K562 (cell line): Measurements from ENCODE around the gene RPS19BP1. TPM values are rescaled to one million over a fixed set of nuclear protein-coding genes. Genes with fewer than 3 reads are reported as not detected.
A peak's percentile ranks its signal among the peaks of the same experiment; 100 is the strongest.

Source experiments
- ARNT ChIP-seq, 2 experiments: fragments of 450-650 bp; IDR thresholded peaks; 2 replicates each; pipeline ENCODE4 v1.6.1; 2016; ENCODE audit warnings: mild to moderate bottlenecking in 1 of 2
- CREB1 ChIP-seq, 2 experiments: sonication (generic) in 1 of 2; formaldehyde crosslinking in 1 of 2; IDR thresholded peaks; 2 replicates each; pipeline versions ENCODE4 v1.6.1 to v1.8.0; 2012 to 2022; ENCODE audit warnings: inconsistent platforms in 1 of 2, mild to moderate bottlenecking in 1 of 2, missing genetic modification reagents in 1 of 2, moderate library complexity in 1 of 2
- ETV5 ChIP-seq: sonication (generic); formaldehyde crosslinking; IDR thresholded peaks from 2 replicates; pipeline ENCODE4 v1.4.0; 2020; ENCODE audit warnings: low read depth, mild to moderate bottlenecking, missing genetic modification reagents
- FOSL1 ChIP-seq: fragments of 200-800 bp; sonication (Bioruptor generic); conservative IDR thresholded peaks from 2 replicates; pipeline ENCODE4 v1.6.1; 2016; ENCODE audit warnings: missing genetic modification characterization, missing compliant biosample characterization
- FOXA3 ChIP-seq, 2 experiments: fragments of 450-650 bp in 1 of 2; sonication (generic) in 1 of 2; formaldehyde crosslinking; IDR thresholded peaks in 1 of 2; conservative IDR thresholded peaks in 1 of 2; 2 replicates each; pipeline versions ENCODE4 v1.4.0 to v1.8.0; 2020 to 2022; ENCODE audit warnings: mild to moderate bottlenecking in 2 of 2, missing genetic modification reagents in 1 of 2
- FOXJ2 ChIP-seq: fragments of 200-800 bp; sonication (Bioruptor generic); IDR thresholded peaks from 2 replicates; pipeline ENCODE4 v1.6.1; 2016; ENCODE audit warnings: missing genetic modification characterization, missing compliant biosample characterization
- GABPB1 ChIP-seq: sonication (generic); formaldehyde crosslinking; IDR thresholded peaks from 2 replicates; pipeline ENCODE4 v1.8.0; 2022; ENCODE audit warnings: mild to moderate bottlenecking, missing genetic modification reagents
- MCM2 ChIP-seq: fragments of 450-650 bp; IDR thresholded peaks from 2 replicates; pipeline ENCODE4 v1.6.1; 2017; ENCODE audit warnings: low read depth, mild to moderate bottlenecking
- PYGO2 ChIP-seq: fragments of 450-650 bp; IDR thresholded peaks from 2 replicates; pipeline ENCODE4 v1.6.1; 2016; ENCODE audit warnings: mild to moderate bottlenecking, missing genetic modification characterization, moderate library complexity, missing compliant biosample characterization
- TAF7 ChIP-seq: fragments of 450-650 bp; IDR thresholded peaks from 2 replicates; pipeline ENCODE4 v1.6.1; 2016; ENCODE audit warnings: missing genetic modification characterization, missing compliant biosample characterization
- ZNF23 ChIP-seq: fragments of 250-450 bp; sonication (Bioruptor Pico); IDR thresholded peaks from 2 replicates; pipeline ENCODE4 v1.4.0; 2020; ENCODE audit warnings: mild to moderate bottlenecking
- ZNF3 ChIP-seq: fragments of 250-450 bp; sonication (Bioruptor Pico); IDR thresholded peaks from 2 replicates; pipeline ENCODE4 v1.5.0; 2021; ENCODE audit warnings: mild to moderate bottlenecking, moderate library complexity
- ZNF311 ChIP-seq: fragments of 250-450 bp; sonication (Bioruptor Pico); IDR thresholded peaks from 2 replicates; pipeline ENCODE4 v1.4.0; 2020; ENCODE audit warnings: mild to moderate bottlenecking, moderate library complexity
- ZNF41 ChIP-seq: fragments of 250-450 bp; sonication (Bioruptor Pico); conservative IDR thresholded peaks from 2 replicates; pipeline ENCODE4 v1.4.0; 2020; ENCODE audit warnings: mild to moderate bottlenecking
- ZNF695 ChIP-seq: fragments of 450-650 bp; formaldehyde crosslinking; IDR thresholded peaks from 2 replicates; pipeline ENCODE4 v1.4.0; 2020; ENCODE audit warnings: mild to moderate bottlenecking, moderate library complexity
- polyA plus RNA-seq, 8 experiments: library from polyadenylated mRNA; depleted of rRNA in 4 of 8; stranded (reverse) in 5 of 8; unstranded in 3 of 8; fragments of >200 nt; fragmentation: Nextera tagmentation in 2 of 8; fragmentation: Illumina TruSeq in 1 of 8; extraction: Ambion mirVana in 2 of 8; extraction: Trizol in 1 of 8; gene quantifications; 2 replicates each; pipeline versions ENCODE4 v1.2.1 to v1.2.3, GENCODE V29; 2011 to 2014; ENCODE audit warnings: inconsistent platforms in 1 of 8, missing spikeins in 1 of 8
- total RNA-seq, 7 experiments: library from RNA; depleted of rRNA in 6 of 7; stranded (reverse); fragments of >200 nt in 6 of 7; fragmentation: Illumina TruSeq in 2 of 7; extraction: Trizol in 2 of 7; gene quantifications; 2 replicates each; pipeline versions ENCODE4 v1.2.1 to v1.2.3, GENCODE V29; 2011 to 2021; ENCODE audit warnings: low replicate concordance in 1 of 7
- TF ChIP-seq, protein P1 (sequence below): fragments of 450-650 bp; IDR thresholded peaks from 2 replicates; pipeline ENCODE4 v1.6.1; 2016; ENCODE audit warnings: antibody characterized with exemption
- TF ChIP-seq, protein P2 (sequence below): fragments of 250-450 bp; sonication (Bioruptor Pico); IDR thresholded peaks from 2 replicates; pipeline ENCODE4 v1.5.0; 2022; ENCODE audit warnings: mild to moderate bottlenecking
- TF ChIP-seq, protein P3 (sequence below): sonication (generic); formaldehyde crosslinking; IDR thresholded peaks from 2 replicates; pipeline ENCODE4 v1.9.0; 2022; ENCODE audit warnings: mild to moderate bottlenecking, missing genetic modification reagents
- TF ChIP-seq, protein P4 (sequence below), 2 experiments: fragments of 250-450 bp in 1 of 2; fragments of 450-650 bp in 1 of 2; sonication (Bioruptor Pico) in 1 of 2; IDR thresholded peaks; 2 replicates each; pipeline versions ENCODE4 v1.6.1 to v1.8.0; 2016 to 2021; ENCODE audit warnings: mild to moderate bottlenecking in 2 of 2, moderate library complexity in 2 of 2, missing compliant biosample characterization in 1 of 2, missing genetic modification characterization in 1 of 2
- TF ChIP-seq, protein P5 (sequence below): IDR thresholded peaks from 2 replicates; pipeline ENCODE4 v1.6.1; 2016; ENCODE audit warnings: missing genetic modification characterization, missing compliant biosample characterization
- TF ChIP-seq, protein P6 (sequence below), 2 experiments: fragments of 450-650 bp in 1 of 2; sonication (generic) in 1 of 2; formaldehyde crosslinking; conservative IDR thresholded peaks; 2 replicates each; pipeline versions ENCODE4 v1.4.0 to v1.8.1; 2020 to 2022; ENCODE audit warnings: mild to moderate bottlenecking in 1 of 2, missing genetic modification reagents in 1 of 2

RPS19BP1 gene
- total and polyA plus RNA-seq, 9 of the 15 experiments (the other 6 are each of a cell fraction or from before 2014, with no cell fraction given): 3.0 to 223 (median 84.3) TPM

DNA sequence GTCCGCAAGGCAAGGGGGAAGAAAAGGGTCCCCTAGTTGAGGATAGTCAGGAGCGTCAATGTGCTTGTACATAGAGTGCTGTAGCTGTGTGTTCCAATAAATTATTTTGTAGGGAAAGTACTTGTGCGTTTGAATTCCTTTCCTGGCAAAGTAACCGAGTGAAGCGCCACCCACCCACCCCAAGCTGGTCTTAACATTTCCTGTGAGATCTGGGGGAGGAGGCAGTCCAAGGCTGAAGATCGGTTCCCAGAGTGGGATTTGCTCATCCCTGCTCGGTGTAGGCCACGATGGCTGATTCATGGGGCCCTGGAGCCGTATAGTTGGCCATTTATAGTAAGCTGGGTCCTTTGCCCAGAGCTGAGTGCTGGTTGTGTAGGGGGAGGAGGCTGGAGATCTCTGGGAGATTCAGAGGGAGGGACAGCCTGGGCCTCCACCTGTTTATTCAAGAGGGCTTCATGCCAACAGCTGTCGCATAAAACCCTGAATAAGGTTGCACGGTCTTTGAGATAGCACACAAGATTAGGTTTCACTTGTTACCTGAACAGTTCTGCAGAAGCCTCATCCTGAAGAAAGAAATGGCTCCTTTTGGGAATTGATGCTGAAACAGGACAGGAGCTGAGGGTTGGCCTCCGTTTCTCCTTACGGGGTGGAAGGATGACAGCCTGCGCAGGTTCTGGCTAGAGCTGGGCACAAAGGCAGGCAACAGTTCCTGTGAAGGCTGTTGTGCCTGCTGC is 9.8 kb downstream of the RPS19BP1 start (continued):
- TF ChIP-seq, protein P1, sequence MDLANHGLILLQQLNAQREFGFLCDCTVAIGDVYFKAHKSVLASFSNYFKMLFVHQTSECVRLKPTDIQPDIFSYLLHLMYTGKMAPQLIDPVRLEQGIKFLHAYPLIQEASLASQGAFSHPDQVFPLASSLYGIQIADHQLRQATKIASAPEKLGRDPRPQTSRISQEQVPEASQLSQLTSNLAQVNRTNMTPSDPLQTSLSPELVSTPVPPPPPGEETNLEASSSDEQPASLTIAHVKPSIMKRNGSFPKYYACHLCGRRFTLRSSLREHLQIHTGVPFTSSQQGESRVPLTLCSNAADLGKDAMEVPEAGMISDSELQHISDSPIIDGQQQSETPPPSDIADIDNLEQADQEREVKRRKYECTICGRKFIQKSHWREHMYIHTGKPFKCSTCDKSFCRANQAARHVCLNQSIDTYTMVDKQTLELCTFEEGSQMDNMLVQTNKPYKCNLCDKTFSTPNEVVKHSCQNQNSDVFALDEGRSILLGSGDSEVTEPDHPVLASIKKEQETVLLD: no peak
- TF ChIP-seq FOSL1 (tag) (no peak), FOXJ2 (tag) (no peak), CREB1 (IDR thresholded peaks at IDR 0.05) (peak; percentile 12; the same call in 1 of the 2 replicates), CREB1 (CRISPR knock-in tag; IDR thresholded peaks at IDR 0.05) (no peak), GABPB1 (CRISPR knock-in tag) (peak; percentile 27; the same call in 1 of the 2 replicates), MCM2 (no peak), ZNF3 (CRISPR knock-in tag) (no peak), ZNF695 (CRISPR knock-in tag) (no peak), ARNT (IDR thresholded peaks at IDR 0.05) (no peak), ZNF311 (CRISPR knock-in tag) (no peak), ETV5 (CRISPR knock-in tag) (no peak), ZNF23 (CRISPR knock-in tag) (peak; percentile 65; the same call in 1 of the 2 replicates), PYGO2 (tag) (no peak), ZNF41 (CRISPR knock-in tag) (peak; percentile 57), TAF7 (no peak), FOXA3 (CRISPR knock-in tag; conservative IDR thresholded peaks at IDR 0.05 in 1 of 2, IDR thresholded peaks at IDR 0.05 in 1 of 2) (no peak)
- TF ChIP-seq, protein P2, sequence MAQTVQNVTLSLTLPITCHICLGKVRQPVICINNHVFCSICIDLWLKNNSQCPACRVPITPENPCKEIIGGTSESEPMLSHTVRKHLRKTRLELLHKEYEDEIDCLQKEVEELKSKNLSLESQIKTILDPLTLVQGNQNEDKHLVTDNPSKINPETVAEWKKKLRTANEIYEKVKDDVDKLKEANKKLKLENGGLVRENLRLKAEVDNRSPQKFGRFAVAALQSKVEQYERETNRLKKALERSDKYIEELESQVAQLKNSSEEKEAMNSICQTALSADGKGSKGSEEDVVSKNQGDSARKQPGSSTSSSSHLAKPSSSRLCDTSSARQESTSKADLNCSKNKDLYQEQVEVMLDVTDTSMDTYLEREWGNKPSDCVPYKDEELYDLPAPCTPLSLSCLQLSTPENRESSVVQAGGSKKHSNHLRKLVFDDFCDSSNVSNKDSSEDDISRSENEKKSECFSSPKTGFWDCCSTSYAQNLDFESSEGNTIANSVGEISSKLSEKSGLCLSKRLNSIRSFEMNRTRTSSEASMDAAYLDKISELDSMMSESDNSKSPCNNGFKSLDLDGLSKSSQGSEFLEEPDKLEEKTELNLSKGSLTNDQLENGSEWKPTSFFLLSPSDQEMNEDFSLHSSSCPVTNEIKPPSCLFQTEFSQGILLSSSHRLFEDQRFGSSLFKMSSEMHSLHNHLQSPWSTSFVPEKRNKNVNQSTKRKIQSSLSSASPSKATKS: no peak
- TF ChIP-seq, protein P3, sequence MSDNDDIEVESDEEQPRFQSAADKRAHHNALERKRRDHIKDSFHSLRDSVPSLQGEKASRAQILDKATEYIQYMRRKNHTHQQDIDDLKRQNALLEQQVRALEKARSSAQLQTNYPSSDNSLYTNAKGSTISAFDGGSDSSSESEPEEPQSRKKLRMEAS (CRISPR knock-in tag): no peak
- TF ChIP-seq, protein P4, sequence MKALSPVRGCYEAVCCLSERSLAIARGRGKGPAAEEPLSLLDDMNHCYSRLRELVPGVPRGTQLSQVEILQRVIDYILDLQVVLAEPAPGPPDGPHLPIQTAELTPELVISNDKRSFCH (CRISPR knock-in tag; IDR thresholded peaks at IDR 0.05): no peak
- TF ChIP-seq, protein P4 (tag; IDR thresholded peaks at IDR 0.05): no peak
- TF ChIP-seq, protein P5, sequence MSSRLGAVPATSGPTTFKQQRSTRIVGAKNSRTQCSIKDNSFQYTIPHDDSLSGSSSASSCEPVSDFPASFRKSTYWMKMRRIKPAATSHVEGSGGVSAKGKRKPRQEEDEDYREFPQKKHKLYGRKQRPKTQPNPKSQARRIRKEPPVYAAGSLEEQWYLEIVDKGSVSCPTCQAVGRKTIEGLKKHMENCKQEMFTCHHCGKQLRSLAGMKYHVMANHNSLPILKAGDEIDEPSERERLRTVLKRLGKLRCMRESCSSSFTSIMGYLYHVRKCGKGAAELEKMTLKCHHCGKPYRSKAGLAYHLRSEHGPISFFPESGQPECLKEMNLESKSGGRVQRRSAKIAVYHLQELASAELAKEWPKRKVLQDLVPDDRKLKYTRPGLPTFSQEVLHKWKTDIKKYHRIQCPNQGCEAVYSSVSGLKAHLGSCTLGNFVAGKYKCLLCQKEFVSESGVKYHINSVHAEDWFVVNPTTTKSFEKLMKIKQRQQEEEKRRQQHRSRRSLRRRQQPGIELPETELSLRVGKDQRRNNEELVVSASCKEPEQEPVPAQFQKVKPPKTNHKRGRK (tag): no peak
- TF ChIP-seq, protein P6, sequence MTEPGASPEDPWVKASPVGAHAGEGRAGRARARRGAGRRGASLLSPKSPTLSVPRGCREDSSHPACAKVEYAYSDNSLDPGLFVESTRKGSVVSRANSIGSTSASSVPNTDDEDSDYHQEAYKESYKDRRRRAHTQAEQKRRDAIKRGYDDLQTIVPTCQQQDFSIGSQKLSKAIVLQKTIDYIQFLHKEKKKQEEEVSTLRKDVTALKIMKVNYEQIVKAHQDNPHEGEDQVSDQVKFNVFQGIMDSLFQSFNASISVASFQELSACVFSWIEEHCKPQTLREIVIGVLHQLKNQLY (CRISPR knock-in tag; conservative IDR thresholded peaks at IDR 0.05): no peak; a peak in 1 of 4 replicates
